Measurements from ENCODE around the gene IL22RA1.

Gene IL22RA1

GRCh38 chr1:24138476-24139221 lies 4.3 kb downstream of the IL22RA1 start:
- no peak for DNase-seq (ENCODE audit: low read depth)

GRCh38 chr1:24136956-24137539 lies 5.9 kb downstream of the IL22RA1 start:
- DNase-seq (ENCODE audit: low read depth) = no peak

GRCh38 chr1:24134376-24134775 lies 8.6 kb downstream of the IL22RA1 start:
- DNase-seq (ENCODE audit: low read depth) = no peak

GRCh38 chr1:24133819-24134218 lies 9.1 kb downstream of the IL22RA1 start:
- DNase-seq (ENCODE audit: low read depth) = no peak

DNA sequence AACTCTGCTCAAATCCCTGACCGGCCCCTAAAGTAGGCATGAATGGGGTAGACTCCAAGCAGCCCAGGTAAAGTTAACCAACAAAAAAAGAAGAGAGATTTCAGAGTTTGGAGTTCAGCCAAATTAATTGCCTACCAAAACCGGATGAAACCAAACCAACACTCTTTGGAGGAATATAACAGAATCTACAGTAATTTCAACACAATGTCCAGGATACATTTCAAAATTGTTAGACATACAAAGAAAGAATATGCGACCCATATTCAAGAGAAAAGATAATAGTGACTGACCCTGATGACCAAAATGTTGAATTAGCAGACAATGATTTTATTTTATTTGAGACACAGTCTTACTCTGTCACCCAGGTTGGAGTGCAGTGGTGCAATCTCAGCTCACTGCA lies 12.6 kb downstream of the IL22RA1 start:
- DNase-seq (ENCODE audit: low read depth) = no peak

DNA sequence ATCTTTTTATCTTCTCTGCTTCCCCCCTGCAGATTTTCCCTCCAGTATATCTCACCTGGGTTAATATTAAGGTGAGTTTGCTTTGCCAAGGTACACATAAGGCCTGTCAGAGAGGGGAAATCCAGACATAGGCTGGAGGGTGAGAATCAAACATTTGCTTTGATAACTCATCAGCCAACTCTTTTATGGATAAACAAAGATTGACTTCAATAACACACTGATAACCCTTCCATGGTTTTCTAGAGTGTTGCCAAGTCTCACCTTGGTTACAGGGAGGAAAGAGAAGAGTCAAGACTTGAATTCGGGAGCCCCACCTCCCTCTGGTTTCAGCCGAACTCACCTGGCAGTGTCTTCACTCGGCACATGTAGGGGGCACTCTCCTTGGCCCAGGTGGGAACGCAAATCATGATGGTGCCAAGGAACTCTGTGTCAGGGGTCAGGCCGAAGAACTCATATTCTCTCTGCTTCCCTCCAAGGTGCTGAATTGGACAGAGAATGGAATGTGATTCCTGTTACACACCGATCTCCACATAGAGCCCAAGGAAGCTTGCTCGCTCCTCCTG lies 15.1 kb downstream of the IL22RA1 start:
- no peak for DNase-seq (ENCODE audit: low read depth)

DNA sequence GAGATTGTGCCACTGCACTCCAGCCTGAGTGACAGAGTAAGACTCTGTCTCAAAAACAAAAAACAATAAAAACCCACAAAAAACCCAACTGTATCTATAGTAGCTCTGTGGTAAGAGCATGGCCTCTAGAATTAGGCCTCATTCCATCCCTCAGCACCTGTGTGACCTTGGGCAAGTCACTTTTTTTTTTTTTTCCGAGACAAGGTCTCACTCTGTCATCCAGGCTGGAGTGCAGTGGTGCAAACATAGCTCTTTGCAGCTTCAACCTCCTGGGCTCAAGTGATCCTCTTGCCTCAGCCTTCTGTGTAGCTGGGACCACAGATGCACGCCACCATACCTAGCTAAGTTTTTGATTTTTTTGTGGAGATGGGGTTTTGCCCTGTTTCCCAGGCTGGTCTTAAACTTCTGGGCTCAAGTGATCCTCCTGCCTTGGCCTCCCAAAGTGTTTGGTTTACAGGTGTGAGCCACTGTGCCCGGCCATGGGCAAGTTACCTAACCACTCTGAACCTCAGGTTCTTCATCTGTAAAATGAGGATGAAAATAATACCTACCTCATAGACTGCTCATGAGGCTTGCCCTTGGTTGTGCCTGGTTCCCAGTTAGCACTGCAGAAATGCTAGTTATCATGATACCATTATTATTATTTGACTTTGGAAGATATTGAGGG lies 15.7 kb downstream of the IL22RA1 start:
- no peak for DNase-seq (ENCODE audit: low read depth)

DNA sequence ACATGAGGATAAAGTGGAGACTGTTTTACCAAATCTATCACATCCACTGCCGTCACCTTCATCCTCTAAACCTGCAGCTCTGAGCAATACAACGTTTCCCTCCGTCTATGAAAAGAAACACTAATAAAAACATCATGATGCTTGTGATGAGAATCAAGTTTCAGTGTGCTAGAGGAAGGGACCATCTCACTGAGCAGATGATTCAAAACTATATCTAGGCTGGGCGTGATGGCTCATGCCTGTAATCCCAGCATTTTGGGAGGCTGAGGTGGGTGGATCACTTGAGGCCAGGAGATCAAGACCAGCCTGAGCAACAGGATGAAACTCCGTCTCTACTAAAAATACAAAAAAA lies 16.3 kb downstream of the IL22RA1 start:
- DNase-seq (ENCODE audit: low read depth) = no peak

- DNase-seq (ENCODE audit: low read depth) = no peak
These were observed 16.8 kb downstream of the IL22RA1 start for GRCh38 chr1:24126018-24126671.

GRCh38 chr1:24125456-24125855 lies 17.5 kb downstream of the IL22RA1 start:
- DNase-seq (ENCODE audit: low read depth) = no peak

DNA sequence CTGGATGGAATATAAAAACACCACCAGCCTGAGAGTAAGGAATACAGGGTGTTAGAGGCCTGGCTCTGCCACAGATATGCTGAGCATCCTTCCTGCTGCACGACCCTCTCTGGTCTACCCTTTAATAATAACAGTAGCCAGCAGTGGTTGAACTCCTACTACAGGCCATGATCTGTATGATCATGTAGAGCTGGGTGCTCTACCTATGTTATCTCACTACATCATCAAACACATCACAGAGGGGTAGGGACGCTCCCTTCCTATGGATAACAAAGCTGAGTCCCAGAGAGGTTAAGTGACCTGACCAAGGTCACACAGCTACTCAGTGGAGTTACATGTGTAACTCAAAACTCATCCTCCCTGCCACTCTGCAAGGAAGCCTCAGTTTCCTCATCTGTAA lies 18.0 kb downstream of the IL22RA1 start:
- no peak for DNase-seq (ENCODE audit: low read depth)

GRCh38 chr1:24123611-24124010 lies 19.3 kb downstream of the IL22RA1 start:
- DNase-seq (ENCODE audit: low read depth) = no peak

- no peak for DNase-seq (ENCODE audit: low read depth)
These were observed 20.2 kb downstream of the IL22RA1 start for GRCh38 chr1:24122776-24123175.

DNA sequence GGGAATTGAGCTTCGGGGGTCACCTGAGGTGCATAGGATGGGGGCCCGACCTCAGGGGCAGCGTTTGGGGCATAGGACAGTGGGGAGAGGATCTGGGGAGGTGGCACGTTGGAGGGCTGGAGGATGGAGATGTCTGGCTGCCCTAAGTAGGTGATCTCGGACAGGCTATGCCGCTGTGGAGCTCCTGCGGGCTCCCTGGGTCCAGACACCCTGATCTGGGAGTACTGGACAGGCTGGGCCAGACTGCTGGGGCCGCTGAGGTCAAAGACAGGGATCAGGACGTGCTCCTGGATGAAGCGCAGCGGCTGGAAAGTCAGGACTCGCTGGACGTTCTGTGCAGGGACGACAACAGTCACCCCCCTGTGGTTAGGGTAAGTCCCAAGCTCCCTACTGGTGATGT lies 21.5 kb downstream of the IL22RA1 start:
- DNase-seq (ENCODE audit: low read depth) = no peak

DNA sequence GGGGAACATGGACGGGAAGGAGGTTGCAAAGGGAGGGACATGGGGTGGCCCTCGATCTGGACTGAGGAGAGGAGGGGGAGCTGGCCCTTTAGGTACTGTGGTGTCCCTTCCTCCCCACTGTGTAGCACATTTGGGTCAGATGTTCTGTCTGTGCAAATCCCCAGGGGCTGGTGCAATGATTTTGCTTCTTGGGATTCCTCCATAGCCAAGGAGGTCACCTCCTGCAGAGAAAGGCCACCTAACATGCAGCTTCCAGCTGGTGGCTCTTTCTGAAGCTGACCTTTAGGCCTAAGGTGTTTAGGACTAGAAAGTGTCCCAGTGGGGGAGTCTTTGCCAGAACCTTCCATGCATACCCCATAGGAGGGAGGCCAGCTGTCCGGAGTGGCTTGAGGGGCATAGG lies 22.0 kb downstream of the IL22RA1 start:
- DNase-seq (ENCODE audit: low read depth) = no peak

DNA sequence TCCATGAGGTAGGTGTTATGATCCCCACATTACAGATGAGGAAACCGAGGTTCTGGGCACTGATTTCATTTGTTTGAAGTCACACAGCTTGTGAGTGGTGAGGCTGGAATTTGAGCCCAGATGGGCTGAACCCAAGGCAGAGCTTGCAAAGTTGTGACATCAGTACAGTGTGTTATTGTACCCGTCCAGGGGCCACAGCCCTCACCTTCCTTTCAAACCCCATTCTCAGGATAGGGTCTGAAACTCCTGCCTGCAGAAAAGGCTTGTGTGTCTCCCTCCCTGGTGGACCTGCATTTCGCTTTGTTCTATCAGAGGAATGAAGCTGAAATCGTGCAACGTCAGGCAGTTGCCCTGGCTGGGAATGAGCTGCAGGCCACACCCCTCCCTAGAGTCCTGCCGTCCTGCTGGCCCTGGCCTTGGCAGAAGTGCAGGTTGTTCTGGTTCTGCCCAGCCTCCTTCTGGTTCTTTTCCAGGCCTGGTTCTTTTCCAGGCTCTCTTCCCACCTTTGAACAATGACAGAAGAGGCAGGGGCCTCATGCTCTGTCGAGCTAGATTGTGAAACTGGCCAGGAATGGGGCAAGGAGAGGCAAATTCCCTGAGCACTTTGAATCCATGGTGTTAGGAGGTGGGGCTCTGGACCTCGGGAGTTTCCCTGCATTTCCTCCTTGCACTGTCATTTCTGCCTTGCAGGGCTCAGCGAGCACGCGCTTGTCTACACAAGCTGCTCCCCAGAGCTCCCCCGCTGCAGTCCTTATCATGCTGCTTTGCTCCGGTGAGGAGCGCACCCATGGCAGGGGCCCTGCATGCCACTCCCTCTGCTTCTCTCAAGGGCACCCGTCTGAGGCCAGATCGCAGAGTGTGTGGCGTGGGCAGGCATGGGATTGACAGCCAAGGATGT lies 22.8 kb downstream of the IL22RA1 start:
- no peak for DNase-seq (ENCODE audit: low read depth)

GRCh38 chr1:24119489-24119858 lies 23.5 kb downstream of the IL22RA1 start:
- no peak for DNase-seq (ENCODE audit: low read depth)

- no peak for DNase-seq (ENCODE audit: low read depth)
These were observed 24.3 kb downstream of the IL22RA1 start for GRCh38 chr1:24118410-24119242.

- no peak for DNase-seq (ENCODE audit: low read depth)
These were observed 25.1 kb downstream of the IL22RA1 start for GRCh38 chr1:24117722-24118409.

GRCh38 chr1:24117132-24117531 lies 25.8 kb downstream of the IL22RA1 start:
- no peak for DNase-seq (ENCODE audit: low read depth)
